HG03460 (cell line): Measurements from ENCODE around the gene MYBPC3.
"Not testable (repeated sequence)": the region's sequence is repeated elsewhere in the genome, so short reads cannot be mapped to it uniquely, and the experiment has no call there.

Experiments used
- ATAC-seq: cut with Tn5 transposase; IDR thresholded peaks from one replicate; pipeline ENCODE4 v1.9.1; 2021; ENCODE audit not compliant: unreplicated experiment

Gene MYBPC3

DNA sequence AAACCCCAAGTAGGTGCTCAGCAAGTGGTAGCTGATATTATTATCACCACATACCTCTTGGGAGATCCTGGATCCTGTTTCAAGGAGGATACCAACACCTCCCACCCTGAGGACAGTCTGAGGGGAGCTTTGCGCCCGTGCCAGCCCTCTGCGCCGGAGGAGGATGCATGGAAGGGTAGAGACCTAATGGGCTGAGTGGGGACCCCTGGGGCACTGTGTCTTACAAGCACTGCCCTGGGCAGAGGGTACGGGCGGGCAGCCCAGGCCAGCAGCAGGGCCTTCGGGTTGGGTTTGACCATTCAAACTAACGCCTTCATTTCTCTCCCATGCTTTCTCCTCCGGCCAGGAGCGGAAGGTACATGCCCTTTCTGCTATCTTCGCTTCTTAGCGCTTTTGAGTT is 26.3 kb downstream of the MYBPC3 start:
- ATAC-seq, result no peak

DNA sequence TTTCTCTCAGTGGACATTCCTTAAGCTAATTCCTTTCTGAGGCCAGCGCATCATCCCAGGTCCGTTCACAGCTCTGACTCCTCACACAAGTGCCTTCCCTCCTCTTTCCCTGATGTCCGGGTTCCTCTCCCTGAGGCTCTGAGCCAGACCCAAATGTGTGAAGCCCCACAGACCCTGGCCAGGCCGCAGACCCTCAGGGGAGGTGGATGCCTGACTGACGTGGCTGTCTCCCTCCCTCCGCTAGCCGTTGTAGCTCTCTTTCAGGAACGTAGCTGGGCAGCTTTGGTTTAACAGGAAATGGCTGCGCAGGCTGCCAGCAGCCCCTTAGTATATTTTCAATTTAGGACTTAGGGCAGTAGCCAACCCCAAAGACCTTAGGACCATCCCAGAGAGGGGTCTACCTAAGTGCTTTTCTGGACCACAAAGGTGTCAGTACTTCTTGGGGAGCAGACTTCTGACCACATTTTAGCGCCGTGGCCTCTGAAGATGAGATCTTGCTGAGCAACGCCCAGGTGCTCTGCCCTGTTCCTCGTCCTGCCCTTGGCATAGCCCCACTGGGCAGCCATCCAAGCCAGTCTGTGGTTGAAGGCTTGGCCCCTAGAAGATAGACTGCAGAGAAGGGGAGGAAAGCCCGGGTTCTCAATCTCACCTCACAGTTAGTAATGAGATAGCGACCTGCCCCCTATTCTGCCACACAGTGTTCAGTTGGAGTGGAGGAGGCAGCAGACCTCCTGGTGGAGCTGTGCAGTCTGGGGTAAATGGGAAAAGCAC is 27.0 kb downstream of the MYBPC3 start:
- no peak for ATAC-seq

DNA sequence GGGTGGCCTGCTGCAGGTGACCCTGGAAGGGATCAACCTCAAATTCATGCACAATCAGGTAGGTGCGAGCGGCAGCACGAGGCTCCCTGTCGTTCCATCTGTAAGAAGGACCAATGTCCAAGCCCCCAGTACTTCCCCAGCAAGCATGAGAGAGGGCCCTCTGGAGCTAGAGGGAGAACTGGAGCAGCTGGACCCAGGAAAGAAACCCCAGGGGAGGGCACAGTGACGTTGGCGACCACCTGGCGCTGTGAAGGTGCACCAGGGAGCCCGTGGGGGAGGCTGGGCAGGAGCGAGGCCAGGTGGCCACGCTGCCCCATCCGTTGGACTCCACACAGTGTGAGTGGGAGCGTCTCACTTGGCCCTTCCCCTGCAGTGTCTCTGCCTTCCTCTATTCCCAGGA is 28.0 kb downstream of the MYBPC3 start:
- no peak for ATAC-seq

DNA sequence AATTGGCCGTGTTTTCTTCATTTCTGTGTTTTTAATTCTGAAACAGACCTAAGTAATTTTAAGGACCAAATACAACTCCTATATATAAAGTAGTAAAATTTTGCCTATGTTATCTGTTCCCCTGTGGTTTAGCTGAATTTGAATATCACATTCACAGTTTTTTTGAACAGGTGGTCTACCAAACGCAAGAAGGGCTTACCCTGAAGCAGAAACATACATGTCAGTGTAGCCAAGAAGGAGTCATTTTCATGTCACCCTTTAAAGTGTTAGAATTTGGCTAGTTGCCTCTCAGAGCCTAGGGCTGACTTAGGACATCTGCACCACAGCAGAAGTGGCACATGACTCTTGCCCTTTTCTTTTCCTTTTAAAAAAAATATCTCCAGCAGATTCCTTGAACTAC is 34.3 kb downstream of the MYBPC3 start:
- no peak for ATAC-seq

DNA sequence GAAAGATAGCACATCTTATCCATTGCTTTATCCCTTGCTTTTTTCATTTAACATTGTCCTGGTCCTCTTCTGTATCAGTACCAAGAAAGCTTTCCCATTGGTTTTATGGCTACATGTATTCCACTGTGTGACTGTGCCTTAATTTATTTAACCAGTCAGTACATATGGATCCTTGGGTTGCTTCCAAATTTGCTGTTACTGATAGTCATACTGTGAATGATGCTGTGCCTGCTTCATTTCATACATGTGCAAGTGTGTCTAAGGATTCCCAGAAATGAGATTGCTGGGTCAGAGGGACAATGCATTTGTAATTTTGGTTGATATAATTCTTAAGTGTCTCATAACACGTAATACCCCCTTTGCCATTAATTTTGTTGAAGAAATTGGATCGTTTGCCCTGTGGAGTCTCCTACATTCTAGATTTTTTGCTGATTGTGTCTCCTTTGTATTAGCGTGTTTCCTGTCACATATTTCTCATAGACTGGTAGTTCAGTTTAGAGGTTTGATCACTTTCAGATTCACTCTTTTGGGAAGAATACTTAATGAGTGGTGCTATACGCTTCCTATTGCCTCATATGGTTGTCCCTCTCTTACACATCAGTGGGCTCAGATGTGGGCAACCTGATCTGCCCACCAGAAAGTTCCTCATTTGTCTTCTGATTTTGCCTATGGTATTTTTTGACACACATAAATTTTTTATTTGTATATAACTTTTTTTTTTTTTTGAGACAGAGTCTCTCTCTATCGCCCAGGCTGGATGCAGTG is 35.3 kb downstream of the MYBPC3 start:
- ATAC-seq, result peak; percentile 78

DNA sequence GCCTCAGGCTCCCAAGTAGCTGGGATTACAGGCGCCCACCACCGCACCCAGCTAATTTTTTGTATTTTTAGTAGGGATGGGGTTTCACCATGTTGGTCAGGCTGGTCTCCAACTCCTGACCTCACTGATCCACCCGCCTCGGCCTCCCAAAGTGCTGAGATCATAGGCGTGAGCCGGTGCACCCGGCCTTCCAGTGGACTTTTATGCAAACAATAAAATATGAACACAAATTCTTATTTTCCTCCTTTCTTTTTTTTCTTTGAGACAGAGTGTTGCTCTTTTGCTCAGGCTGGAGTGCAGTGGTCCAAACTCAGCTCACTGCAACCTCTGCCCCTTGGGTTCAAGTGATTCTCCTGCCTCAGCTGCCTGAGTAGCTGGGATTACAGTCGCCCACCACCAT is 36.0 kb downstream of the MYBPC3 start:
- not testable (repeated sequence) for ATAC-seq

DNA sequence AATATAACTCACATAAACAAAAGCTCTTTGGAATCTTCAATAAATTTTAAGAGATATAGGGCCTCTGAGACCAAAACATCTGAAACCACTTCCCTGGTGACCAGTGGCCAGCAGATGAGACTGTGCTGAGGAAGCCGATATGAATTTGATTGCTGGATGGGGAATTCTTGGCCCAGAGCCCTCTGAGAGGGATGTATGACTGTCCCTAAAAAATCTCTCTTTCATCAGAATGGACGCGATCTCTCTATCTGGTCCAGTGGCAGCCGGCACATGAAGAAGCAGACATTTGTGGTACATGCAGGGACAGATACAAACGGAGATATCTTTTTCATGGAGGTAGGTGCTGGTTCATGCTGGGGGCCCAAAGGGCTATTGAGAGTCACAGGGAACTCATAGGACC is 37.5 kb downstream of the MYBPC3 start:
- no peak for ATAC-seq

DNA sequence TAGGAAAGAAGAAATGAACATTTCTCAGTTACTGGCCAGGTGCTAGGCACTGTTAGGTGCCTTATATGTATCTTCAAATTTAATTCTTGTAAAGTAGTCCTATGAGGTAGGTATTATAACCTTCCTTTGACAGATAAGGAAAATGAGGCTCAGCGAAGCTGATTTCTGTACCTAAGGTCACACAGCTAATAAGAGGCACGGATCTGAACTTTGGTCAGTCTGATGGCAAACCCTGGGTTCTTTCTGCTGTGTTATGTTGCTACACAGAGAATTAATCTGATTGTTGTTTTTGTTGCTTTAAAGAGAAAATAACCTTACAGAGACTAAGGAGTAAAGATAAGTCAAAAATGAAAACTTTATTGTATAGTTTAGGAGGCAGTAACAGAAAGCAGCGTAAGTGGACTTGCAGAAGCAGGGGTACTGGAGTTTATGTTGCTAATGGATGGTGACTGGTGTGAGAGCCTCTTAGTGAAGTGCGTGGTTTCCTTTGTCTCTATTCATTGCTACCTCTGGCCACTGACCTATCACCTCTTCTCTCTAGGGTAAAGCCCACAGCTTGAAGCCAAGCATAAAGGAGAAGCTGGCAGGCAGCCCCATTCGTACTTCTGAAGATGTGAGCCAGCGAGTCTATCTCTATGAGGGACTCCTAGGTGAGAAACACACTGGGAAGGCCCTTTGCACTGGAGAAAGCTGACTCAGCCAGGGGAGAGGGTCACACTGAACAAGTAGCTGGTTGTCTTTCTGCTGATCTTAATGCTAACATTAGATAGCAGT is 44.3 kb downstream of the MYBPC3 start:
- ATAC-seq, result no peak

DNA sequence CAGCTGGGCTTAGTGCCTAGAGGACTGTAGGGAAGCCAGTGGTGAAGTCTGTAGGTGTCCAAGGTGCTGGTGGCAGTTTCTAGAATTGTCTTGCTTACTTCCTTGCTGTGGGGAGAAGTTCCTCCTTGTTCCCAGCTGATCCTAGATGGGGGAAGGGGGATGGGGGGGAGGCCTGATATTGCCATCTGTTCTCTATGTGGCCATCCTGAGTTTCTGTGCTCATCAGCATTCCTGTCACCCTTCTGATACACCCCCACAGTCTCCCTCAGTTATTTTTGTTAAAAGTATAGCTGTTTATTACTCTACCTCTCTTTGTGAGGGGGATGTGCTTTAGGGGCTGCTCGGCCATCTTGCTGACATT is 46.0 kb downstream of the MYBPC3 start:
- ATAC-seq, result no peak

DNA sequence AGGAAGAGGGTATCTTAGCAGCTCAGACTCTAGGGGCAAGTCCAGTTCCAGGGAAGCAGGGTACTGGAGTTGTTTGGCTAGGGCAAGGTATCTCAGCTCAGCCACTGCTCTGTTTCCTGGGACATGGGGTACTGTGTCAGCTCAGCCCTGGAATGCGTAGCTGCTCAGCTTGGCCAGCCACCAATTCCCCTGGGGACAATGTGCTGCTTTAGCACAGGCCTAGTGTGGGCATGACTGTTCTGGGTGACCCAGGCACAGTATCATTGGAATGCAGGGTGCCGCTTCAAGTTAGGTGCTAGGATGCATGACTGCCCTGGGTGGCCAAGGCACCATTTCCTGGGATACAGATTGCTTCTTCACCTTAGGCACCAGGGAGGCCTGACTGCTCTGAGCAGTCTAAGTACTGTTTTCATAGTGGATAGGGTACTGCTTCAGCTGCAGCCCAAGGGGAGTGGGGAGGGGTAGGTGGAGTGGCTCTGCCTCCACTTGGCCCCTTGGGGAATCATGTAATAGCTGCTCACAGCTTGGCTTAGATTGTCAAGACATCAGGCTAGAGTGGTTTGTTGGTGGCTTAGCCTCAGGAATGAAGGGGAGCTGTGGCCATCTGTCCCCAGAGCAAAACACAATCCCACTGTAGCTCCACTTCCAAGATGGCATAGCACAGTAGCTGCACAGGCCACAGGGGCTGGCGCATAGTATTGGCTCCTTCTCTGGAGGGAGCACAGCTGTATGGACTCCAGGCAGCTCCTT is 46.6 kb downstream of the MYBPC3 start:
- ATAC-seq, result no peak

DNA sequence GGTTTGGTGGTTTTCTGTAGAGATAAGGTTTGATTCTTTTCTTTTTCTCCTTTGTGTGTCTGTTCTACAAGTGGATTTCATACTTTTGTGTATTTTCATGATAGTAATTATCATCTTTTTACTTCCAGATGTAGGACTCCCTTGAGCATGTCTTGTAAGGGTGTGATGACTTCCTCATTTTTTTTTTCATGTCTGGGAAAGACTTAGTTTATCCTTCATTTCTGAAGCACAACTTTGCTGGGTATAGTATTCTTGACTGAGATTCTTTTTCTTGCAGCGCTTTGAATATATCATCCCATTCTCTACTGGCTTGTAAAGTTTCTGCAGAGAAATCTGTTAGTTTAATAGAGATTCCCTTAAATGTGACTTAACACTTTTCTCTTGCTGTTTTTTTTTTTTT is 49.6 kb downstream of the MYBPC3 start:
- ATAC-seq, result no peak

DNA sequence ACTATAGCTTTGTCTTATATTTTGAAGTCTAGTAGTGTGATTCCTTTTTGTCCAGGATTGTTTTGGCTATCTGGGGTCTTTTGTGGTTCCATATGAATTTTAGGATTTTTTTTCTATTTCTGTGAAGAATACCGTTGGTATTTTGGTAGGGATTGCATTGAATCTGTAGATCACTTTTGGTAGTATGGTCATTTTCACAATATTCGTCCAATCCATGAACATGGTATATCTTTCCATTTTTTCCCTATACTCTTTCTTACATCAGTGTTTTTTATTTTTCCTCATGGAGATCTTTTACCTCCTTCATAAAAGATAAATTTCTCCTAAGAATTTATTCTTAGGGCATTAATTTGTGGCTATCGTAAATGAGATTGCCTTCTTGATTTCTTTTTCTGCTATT is 53.4 kb downstream of the MYBPC3 start:
- no peak for ATAC-seq

DNA sequence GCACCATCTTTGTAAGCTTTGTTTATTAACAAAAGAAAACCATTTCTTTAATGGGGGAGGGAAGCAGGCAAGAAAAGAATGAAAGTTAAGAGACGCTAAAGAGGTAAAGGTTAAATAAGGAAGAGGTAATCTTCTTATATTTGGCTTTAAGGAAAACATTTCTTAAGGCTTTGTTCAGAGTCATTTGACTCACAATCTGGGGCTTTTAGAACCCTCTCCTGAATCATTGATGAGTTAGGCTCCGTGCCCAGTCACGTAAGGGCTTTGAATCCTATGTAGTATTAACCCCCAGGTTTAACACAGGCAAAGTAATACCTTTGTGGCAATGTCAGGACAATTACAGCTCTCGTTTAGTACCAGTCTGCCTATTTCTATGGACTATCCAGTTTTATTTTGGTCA is 56.5 kb downstream of the MYBPC3 start:
- no peak for ATAC-seq

DNA sequence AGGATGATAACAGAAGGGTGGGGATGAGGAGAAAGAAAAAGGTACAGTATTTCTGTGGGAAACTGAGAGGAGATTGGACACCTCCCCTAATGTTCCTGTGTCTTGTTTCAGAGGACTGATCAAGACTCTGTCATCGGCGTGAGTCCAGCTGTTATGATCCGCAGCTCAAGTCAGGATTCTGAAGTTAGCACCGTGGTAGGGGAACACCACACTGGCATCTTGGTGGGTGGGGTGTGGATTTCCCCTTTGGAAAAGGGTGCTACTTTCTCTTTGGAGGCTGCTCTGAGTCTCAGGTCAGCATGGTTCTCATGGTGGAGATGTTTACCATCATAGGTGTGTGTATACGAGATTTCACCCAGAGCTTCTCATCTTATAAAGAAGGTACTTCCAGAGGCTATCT is 57.1 kb downstream of the MYBPC3 start:
- ATAC-seq, result no peak

DNA sequence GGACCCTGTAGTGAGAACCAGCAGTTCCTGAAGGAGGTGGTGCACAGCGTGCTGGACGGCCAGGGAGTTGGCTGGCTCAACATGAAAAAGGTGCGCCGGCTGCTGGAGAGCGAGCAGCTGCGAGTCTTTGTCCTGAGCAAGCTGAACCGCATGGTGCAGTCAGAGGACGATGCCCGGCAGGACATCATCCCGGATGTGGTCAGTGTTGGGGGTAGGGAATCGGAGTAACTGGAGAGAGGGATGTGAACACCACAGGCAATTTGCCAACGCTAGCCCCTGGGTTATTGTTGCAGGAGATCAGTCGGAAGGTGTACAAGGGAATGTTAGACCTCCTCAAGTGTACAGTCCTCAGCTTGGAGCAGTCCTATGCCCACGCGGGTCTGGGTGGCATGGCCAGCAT is 62.6 kb downstream of the MYBPC3 start:
- no peak for ATAC-seq

DNA sequence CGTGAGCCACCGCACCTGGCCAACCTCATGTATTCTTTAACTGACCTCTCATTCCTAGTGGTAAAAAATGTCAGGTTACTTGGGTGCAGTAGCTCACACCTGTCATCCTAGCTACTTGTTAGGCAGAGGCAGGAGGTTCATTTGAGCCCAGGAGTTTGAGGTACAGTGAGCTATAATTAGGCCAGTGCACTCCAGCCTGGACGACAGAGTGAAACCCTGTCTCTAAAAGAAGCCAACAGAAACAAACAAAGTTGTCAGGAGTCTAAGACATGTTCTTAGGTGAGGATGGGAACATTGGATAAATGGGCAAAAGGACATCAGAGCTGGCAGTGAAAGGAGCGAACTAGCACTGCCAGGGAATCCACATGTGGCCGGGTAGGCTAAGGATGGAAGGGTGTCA is 64.4 kb downstream of the MYBPC3 start:
- ATAC-seq, result no peak

DNA sequence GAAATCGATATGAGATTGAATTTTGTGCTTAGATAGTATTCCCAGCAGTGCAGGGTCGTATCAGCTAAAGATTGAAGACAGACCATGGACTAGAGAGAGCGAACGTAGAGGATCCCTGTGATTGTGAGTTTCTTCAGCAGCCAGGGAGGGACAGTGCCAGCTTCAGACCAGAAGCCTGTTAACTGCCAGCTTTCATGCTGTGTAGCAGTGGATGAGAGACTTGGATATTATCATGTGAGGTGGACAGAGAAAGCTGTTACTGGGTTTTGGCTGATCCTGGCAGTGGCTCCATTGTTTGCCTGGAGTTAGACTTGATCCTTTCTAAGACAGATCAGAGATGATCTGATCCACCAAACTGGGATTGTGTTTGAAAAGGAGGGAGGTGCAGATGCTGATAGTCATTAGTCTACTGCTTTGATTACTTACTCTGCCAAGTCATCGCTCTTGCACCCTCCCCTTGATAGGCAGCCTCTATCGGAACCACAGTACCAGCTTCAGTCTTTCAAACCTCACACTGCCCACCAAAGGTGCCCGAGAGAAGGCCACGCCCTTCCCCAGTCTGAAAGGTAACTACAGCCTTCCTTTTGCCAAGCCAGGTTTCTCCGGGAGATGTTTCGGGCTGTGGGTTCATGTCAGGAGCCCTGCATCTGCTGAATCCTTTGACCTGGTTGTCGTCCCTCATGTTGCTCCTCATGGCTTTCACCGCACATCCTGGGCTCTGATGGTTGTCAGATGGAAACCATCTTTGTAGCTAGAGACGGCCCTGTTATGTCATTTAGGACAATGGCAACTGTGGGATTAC is 66.3 kb downstream of the MYBPC3 start:
- ATAC-seq, result no peak

DNA sequence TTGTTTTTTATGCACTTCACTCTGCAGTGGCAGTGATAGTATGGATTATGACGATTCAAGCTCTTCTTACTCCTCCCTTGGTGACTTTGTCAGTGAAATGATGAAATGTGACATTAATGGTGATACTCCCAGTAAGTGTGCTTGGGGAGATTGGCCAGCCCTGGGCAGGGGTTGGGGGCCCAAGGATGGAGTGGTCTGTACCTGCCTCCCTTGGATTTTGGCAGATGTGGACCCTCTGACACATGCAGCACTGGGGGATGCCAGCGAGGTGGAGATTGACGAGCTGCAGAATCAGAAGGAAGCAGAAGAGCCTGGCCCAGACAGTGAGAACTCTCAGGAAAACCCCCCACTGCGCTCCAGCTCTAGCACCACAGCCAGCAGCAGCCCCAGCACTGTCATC is 68.4 kb downstream of the MYBPC3 start:
- ATAC-seq, result no peak

DNA sequence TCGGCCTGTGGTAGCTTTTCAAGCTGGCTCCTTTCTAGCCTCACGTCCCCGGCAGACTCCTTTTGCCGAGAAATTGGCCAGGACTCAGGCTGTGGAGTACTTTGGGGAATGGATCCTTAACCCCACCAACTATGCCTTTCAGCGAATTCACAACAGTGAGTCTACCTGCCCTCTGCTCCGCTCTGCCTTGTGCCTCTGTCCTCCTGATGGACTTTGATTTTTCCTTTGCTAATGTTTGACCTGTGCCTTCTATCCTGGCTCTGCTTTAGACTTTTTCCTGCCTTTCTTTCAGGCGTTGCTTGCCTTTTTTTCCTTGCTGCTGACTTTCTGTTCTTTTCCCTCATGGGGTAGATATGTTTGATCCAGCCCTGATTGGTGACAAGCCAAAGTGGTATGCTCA is 70.0 kb downstream of the MYBPC3 start:
- ATAC-seq, result no peak
